Retina (tissue), 1 donor: ENCODE data around the gene GLP1R.

Source experiments
- DNase-seq: peaks from one replicate; pipeline ENCODE4 v3.0.0-alpha.2; 2016

Gene GLP1R

DNA sequence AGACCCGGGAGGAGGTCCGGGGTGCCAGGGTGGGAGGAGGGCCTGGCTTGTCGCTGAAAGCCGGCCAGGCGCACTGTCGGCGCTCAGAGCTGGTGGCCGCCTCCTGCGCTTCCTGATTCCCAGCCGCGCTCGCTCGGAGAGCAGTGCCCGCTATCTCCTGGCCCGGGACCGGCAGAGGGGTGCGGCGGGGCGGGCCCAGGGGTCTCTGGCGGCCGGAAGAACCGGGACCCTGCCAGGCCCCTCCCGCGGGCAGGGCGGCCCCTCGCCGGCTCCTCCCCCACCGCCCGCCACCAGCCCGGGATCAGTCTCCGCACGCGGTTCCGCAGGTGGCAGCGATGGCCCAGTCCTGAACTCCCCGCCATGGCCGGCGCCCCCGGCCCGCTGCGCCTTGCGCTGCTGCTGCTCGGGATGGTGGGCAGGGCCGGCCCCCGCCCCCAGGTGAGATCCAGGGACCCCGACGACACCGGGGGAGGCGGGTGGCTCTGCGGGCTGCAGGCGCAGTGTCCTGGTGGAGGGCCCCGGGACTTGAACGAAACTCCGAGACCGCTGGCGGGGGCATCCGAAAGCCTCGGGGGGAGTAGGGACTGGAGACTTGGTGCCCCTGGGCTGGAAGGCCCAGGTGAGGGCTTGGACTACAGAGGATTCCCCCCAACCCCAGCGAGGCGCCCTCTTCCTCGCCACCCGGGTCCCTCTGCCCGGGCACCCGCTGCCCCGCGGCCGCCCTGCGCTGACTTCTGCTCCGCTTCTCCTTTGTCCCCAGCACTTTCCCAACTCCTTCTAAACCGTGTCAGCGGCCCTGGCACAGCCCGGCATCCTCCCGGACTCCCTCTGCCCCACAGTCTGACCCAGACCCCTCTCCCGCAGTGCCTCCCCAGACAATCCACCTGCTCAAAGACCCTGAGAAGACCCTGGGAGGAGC is at the start of gene GLP1R:
Gene GLP1R (plus strand): TSS at position 301 of the 919 bp plus-strand sequence. CDS start 60 bp downstream, at position 361.
- peak; percentile 53 for DNase-seq

DNA sequence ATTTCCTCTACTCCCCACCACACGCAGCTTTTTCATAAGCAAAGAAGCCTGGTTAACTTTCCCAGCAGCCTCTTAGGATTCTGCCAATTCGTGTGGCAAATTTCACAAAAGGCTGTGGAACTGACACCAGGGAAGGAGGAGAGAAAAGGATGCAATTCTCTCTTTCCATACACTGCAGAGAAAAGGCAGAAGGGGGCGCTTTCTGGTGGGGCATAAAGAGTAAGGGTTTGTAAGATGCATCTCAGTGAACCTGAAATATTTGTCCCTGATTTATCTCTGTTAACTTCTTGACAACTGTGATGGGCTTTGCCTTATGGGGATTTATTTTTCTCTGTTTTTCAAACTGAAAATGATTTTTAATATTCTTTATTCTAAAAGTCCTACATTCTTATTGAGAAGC is 45.5 kb upstream of the GLP1R start:
- DNase-seq = no peak

DNA sequence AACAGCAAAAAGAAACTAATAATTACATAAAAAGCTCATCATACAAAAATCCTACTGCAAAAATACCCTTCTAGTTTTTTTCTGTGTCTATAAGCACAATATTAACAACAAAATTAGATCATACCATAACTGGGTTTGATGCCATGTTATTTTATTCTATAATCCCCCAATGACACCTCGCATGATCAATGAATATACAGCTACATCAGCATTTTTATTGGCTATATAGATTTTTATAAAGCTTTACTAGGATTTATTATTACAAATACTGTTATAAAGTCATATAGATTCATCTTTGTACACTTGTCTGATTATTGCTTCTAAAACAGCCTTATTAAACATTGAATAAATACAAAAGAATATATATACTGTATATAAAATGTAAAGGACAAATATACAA is 45.1 kb upstream of the GLP1R start:
- DNase-seq = no peak

DNA sequence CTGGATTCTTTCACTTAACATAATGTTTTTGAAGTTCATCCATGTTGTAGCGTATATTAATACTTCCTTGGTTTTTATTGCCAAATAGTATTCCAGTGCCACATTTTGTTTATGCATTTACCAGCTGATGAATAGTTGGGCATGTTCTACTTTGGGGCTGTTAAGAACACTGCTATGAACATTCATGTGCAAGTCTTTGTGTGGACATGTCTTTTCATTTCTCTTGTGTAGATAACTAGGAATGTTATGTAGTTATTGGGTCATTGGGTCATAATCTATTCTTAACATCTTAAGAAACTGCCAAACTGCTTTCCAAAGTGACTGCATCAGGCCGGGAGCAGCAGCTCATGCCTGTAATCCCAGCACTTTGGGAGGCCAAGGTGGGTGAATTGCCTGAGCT is 43.8 kb upstream of the GLP1R start:
- no peak for DNase-seq

DNA sequence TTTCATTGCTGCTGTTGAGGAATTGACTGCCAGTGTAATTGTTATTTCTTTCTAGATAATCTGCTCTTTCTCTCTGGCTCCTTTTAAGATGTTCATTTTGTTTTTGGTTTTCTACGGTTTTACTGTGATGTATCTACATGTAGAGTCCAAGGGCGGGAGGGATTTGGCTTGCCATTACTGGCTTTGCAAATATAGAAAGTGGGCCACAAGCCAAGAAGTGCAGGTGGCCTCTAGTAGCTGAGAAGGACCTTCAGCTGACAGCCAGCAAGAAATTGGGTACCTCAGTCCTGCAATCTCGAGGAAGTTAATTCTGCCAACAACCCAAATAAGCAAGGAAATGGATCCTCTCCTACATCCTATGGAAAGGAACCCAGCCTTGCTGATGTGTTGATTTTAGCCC is 42.8 kb upstream of the GLP1R start:
- DNase-seq = no peak

DNA sequence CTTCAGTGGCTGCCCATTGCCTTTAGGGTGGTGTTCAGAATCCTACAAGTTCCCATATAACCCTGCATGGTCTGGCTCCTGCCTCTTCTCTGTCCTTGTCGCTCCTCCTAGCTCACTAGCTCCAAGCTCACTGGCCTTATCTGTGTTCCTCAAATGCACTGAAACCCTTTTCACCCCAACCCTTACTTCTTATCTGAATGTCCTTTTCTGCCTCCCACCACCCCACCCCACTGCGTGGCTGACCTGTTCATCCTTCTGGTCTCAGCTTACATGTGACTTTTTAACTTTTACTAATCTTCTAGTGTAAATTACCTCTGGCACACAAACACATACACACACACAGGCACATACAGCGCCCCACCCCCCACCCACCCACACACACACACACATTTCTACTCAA is 41.0 kb upstream of the GLP1R start:
- no peak for DNase-seq

DNA sequence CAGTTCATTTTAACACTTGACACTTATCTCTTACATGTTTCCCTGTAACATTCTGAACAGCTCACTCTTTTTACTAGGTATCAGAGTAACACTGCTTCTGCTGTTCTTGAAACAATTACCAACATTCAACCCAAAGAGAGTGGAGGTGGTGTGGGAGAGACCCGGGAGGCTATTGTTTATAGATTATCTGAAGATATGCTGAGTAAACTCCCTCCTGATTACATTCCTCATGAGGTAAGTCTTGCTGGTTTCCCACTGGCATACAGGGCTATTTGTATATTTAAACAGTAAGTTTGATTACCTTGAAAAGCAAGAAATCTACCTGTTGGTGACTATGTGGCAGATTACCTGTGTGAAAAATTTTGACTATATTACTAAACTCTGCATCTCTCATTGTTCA is 39.8 kb upstream of the GLP1R start:
- DNase-seq = no peak

DNA sequence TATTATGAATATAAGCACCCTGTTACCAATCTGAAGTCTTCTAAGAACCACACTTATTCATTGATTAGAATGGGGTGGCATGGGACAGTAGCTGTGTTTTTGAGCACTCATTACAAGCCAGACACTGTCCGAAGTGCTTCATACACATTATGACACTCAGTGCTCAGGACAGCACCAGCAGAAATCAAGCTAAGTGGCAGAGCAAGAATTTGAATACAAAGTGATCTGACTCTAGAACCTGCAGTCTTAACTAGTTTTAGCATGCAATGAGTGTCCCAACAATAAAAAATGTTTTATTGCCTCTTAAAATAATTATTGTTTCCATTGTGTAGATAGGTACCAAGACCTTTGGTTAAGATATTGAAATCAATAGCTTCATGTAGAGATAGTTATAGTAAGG is 39.1 kb upstream of the GLP1R start:
- DNase-seq = no peak

DNA sequence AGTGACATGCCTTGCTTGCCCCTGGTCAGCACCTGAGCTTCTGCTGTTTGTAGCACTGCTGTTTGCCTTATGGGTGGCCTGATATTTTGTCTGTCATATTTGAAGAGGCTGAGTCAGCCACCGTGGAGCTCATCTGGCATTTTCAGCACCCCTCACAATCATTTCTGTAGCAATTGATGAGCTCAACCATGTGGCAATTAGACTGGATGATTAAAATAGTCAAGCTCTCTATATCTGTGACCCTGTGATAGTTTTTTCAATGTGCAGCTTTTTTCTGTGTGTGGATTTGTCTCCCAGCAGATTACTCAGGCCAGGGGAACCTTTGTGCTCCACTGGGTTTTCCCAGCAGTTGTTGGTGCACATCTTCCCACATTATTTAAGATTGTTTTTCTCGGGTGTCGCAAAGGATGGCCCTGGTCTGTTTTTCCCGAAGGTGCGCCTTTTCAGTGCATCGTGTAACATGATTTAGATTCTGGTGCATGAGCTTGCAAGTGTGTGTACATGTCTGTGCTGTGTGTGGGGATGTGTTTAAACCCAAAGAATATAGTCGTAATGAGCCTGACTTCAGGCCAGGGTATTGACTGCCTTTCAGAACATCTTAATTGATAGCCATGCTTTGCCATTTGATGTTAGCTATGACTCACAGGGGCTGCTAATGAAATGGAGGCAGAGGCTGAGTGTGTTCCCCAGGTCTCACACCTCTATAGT is 31.6 kb upstream of the GLP1R start:
- DNase-seq = no peak

DNA sequence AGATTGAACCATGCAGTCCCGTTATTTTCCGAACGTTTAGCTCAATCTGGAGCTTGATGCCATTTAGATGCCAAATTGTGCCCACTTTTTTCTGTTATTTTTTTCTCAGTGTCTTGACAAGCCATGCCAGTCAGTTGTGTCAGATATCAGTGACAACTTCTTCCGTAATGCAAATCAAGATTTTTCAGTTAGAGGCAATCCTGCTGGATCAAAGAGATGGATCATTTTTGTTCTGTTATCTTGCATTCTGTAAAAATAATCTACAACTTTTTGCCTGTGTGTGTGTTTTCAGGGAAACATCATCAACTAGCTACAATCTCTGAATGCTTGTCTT is 31.1 kb upstream of the GLP1R start:
- no peak for DNase-seq

DNA sequence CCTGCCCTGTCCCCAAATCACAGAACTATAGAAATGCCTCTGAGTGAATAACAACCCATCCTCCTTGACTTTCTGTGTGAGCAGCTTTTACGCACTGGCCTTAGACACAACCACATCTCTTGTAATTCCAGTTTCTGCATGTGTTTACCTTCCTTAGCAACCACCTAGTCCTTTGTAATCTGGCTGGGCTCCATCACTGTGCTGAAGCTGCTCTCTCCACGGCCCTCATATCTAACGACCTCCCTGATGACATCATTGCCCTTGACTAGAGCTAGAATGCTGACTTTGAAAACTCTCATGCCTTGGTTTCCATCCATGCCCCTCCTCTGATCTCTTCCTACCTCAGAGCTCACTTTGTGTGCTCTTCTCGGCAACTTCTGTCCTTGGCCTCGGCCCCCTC is 30.5 kb upstream of the GLP1R start:
- no peak for DNase-seq

DNA sequence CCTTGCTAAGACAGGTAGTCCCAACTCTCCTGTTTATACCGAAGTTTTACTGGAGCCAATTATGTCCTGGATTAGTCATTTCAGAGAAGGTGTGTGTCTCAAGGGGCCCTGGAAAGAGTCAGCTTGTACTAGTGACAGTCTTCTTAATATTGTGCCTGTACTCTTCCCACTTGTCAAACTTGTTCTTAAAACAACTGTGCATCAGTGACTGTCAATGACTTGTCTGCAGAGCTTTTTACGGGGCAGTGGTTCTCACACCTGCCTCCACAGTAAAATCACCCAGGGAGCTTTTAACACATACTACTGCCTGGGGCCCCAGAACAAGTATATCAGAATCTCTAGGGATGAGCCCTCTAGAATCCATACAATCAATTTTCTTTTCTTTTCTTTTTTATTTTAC is 28.4 kb upstream of the GLP1R start:
- DNase-seq = no peak

DNA sequence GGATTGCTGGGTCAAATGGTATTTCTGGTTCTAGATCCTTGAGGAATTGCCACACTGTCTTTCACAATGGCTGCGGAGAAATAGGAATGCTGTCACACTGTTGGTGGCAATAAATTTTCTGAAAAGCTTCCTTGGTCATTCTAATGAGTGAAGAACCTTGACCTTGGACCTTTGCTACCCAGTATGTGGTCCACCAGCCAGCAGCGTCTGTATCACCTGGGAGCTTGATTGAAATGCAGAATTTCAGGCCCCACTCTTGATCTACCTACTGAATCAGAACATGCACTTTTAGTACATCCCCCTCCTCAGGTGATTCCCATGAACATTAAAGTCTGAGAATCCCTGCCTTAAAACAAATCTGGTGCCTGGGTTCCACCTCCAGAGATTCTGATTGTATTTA is 27.5 kb upstream of the GLP1R start:
- no peak for DNase-seq

DNA sequence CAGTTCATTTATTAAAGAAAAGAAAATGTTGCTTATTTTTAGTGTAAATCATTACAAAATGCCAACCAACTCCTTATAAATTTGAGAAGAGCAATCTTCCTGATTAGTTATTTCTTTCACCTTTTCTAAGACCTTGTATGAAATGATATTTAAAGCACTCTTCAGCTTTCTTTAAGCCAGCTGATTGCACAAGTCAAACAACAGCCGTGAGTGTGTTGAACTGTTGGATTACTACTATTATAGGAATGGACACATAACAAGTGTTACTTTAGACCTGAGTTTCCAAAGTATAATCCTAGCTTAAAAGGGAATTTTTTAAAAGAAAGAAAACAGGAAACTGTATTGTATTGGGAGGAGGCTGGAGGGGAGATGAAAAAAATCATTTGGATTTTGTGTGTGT is 26.8 kb upstream of the GLP1R start:
- no peak for DNase-seq

DNA sequence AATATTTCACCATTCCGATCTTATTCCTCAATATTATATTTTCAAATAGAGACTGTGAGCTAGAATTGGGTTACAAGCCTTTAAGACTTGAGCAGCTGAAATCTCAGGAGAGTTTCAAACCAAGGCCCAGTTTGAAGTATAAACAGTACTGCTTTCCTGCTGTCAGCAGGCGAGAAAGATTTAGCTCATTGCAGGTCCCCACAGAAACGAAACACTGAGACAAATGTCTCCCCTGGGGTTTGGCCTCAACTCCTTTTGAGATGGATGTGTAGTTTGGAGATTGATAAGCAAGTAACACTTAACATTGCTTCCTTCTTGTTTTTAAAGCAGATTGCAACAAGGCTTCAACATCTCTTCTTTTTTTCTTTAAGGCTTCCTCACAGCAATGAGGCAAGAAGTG is 22.4 kb upstream of the GLP1R start:
- no peak for DNase-seq

DNA sequence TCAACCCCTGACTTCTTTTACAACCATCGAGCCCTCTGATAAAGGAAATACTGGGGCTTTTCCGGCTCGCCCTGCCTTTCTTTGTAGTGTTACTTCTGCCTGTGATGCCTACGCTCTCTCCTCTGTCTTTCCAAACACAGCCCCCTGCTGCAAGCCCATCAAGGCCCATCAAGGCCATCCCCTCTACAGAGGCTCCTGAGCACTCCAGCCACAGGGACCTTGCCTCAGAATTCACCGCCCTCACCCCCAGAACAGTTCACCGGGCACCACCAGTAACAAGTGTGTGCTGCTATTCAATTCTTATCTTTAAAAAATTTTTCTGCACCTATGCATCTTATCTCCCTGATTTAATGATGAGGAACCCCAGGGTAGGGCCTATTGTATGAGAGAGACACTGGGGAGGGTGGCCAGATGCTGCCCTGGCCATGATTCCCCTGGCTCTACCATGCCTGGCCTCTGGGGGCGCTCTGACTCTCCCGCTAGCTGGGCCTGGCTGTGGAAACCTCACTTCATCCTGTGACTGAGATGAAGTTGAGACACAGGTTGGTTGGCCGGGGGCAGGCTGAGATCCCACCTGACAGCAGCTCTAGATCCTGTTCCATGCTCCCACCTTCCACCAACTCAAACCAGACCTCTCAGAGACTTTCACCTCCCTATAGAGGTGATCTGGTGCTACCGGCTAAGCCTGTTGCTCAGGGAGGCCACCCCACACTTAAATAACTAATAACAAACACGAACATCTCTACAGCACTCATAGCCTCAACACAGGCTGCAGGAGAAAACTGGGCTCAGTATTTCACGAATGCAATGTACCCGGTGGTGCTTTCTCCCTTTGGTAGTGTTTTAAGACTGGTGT is 19.2 kb upstream of the GLP1R start:
- DNase-seq = no peak

DNA sequence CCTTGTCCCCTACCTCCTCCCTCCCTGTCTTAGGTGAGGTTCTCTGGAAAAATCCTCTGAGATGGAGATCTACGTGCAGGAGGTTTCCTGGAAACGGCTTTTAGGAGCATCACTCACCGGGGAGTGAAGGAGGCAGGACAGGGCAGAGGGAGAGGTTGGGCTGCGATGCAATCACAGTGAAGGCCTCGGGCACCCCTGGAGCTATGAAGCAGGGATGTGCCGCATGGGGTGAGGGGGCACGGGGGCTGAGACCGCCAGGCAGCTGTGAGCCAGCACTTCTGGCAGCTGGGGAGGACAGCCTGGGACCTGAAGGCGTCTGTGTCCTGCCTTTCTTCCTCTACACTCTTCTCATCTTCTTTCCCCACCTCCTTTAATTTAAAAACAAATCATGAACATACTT is 12.9 kb upstream of the GLP1R start:
- no peak for DNase-seq

DNA sequence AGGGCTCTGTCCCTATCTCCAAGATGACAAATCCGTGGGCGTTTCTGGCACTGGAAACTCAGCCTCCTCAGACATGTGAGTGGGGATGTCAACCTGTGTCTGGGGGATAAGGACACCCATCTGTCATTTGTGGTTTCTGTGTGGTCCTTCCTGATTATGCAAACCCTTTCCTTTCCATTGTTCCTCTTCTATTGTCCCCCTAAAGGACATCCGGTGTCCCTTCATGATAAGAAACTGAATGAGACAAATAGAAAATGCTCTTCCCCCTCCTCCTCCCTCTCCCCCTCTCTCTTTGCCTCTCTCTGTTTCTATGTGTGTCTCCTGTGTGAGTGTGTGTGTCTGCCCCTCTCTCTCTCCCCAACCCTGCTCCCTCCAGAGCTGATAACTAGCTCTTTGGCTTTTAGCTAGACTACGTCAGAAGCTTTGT is 11.5 kb upstream of the GLP1R start:
- DNase-seq = no peak

DNA sequence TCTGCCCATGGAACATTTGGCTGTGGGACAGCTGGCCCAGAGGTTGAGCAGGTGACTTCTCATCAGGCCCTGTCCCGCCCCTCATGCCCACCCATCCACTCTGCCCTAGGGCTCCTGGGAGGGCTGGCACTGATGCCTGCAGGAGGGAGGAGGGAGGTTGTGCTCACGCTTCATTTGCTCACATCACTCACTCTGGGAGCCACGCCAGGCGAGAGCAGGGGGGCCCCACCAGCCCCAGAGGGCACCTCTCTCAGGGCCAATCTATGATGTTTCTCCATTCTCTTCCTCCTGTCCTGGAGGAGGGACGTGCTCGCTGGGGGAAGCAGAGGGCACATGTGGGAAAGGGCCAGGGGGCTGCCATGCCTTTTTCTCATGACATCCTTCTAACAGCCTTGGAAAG is 10.9 kb upstream of the GLP1R start:
- DNase-seq = no peak

DNA sequence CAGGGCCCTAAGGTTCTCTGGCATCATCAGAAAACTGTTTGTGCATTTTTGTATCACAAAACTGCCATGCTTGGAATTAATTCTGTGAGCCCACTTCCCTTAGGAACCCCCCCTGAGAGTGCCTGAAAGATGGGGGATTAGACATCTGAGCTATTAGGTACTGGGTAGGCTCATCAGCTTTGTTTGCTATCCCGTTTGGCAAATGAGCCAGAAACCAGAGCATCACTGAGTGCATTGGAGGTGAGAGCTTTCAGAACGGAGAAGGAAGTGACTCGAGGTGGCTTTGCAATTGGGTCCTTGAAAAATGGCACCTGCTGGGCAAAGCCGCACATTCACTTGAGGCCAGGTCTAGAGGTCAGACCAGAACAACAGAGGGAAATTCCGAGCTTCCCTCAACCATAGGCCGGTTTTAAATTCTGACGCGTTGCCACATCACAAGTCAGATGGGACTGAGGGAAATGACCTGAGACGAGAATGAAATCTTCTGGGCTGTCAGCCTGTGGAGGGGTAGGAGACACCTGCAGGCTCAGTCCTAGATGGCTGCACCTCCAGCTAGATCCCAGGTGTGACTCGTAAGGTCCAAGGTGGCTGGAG is 8.4 kb upstream of the GLP1R start:
- no peak for DNase-seq

DNA sequence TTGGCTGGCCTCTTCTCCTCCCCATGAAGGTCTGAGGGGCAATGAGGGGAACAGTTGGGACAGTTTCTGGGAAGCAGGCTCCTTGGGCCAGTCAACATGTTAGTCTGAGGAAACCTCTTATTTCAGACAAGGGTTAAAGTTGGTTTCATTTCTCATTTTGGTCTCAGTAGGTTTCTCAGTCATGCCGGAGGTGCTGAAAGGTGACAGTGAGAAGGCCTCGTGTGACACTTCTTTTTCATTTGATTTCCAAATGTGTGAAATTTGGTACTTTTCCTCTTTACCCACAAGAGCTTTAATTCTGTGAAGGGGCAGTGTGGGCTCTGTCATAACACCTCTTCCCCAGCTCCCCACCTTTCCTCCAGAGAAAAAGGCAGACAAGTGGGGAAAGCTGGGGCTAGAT is 7.5 kb upstream of the GLP1R start:
- DNase-seq = no peak

DNA sequence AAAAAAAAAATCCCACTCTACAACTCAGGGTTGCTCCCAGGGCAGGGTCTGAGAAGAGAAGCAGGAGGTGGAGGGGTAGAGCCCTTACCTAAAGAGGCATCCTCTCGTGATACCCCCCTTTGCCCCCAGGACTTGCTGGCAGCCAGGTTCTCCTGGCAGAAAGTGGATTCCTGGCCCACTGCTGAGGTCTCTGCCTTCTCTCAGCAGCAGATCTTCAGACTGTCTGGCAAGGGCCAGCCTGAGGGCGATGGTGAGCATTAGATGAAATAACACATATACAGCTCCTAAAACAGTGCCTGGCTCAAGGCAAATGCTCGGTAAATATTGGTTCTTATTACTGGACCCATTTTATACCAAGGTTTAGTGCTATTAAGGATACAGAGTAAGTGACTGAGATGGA is 4.8 kb upstream of the GLP1R start:
- no peak for DNase-seq

DNA sequence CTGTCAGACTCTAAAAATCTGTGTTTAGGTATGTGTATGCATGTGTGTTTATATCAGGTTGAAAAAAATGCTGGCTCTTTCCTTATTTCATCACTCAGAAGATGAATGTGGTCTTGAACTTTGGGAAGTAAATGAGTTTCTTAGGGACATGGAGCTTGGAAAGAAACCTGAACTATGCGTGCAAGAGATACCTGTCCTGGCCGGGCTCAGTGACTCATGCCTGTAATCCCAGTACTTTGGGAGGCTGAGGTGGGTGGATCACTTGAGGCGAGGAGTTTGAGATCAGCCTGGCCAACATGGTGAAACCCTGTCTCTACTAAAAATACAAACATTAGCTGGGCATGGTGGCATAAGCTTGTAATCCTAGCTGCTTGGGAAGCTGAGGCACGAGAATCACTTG is 4.4 kb upstream of the GLP1R start:
- DNase-seq = no peak
